Aorta (tissue), 5 donors: ENCODE data around the gene FAM90A1. TPM values are rescaled to one million over a fixed set of nuclear protein-coding genes. Genes with fewer than 3 reads are reported as not detected.
"Not testable (repeated sequence)": the region's sequence is repeated elsewhere in the genome, so short reads cannot be mapped to it uniquely, and the experiment has no call there.

Experiments
- ATAC-seq: fragments of 200-7000 bp; cut with Tn5 transposase; one replicate; pipeline ENCODE4 v1.9.1; 2022; ENCODE audit warnings: moderate library complexity; ENCODE audit not compliant: low FRiP score
- DNase-seq, 2 donors: peaks; one replicate each; pipeline ENCODE4 v3.0.0-alpha.2; 2020
- H3K27ac ChIP-seq, 2 donors: one replicate each; pipeline ENCODE4 v1.5.1; 2013; ENCODE audit warnings: low read length in 2 of 2, mild to moderate bottlenecking in 2 of 2, moderate library complexity in 2 of 2, control low read depth in 1 of 2, inconsistent platforms in 1 of 2, low read depth in 1 of 2
- H3K27me3 ChIP-seq, 2 donors: one replicate each; pipeline ENCODE4 v1.6.1; 2013; ENCODE audit warnings: control low read depth in 1 of 2, low read length in 1 of 2, mild to moderate bottlenecking in 1 of 2, moderate library complexity in 1 of 2; ENCODE audit not compliant: insufficient read depth in 2 of 2, control insufficient read depth in 1 of 2
- H3K36me3 ChIP-seq, 2 donors: one replicate each; pipeline ENCODE4 v1.6.1; 2013; ENCODE audit warnings: control low read depth in 1 of 2, low read length in 1 of 2, mild to moderate bottlenecking in 1 of 2; ENCODE audit not compliant: insufficient read depth in 2 of 2, control insufficient read depth in 1 of 2
- H3K4me1 ChIP-seq, 2 donors: one replicate each; pipeline ENCODE4 v1.6.1; 2013; ENCODE audit warnings: low read length in 2 of 2, control low read depth in 1 of 2, mild to moderate bottlenecking in 1 of 2, moderate library complexity in 1 of 2; ENCODE audit not compliant: insufficient read depth in 2 of 2, control insufficient read depth in 1 of 2
- H3K4me3 ChIP-seq, 2 donors: one replicate each; pipeline ENCODE4 v1.5.1; 2013; ENCODE audit warnings: low read length in 2 of 2, control low read depth in 1 of 2, mild to moderate bottlenecking in 1 of 2
- H3K9me3 ChIP-seq: one replicate; pipeline ENCODE4 v1.6.1; 2013; ENCODE audit warnings: mild to moderate bottlenecking, low read length; ENCODE audit not compliant: control insufficient read depth
- WGBS, 2 donors: extraction: QIAGEN DNeasy Blood & Tissue Kit; methylation state at CpG; one replicate each; pipeline ENCODE4 v1.1.7; 2013; 5-methylcytosine and 5-hydroxymethylcytosine counted together
- intact Hi-C, 2 donors: fragments of 100-400 bp; cut with DNase I; formaldehyde crosslinking; loops; one replicate each; pipeline versions ENCODE4 v1.14.2 to v1.15.0; 2022
- long read RNA-seq, 2 donors: library from polyadenylated mRNA; unstranded; transcript quantifications; one replicate each; pipeline ENCODE4 v2.0.0, GENCODE V29; 2020 to 2021
- polyA plus RNA-seq, 2 donors: library from polyadenylated mRNA; stranded (reverse); fragments of 200-250 nt; gene quantifications; one replicate each; pipeline ENCODE4 v1.2.3, GENCODE V29; 2013
- total RNA-seq, 2 donors: library from RNA; stranded (reverse); fragmentation: NEBNext Ultra II Directional; extraction: Animal tissue kit (Norgen Biotek cat#: 25700); gene quantifications; one replicate each; pipeline ENCODE4 v1.2.1, GENCODE V29; 2021
- donor health status: healthy with polysubstance abuse.
- donor health status: Bipolar disorder and iron deficiency.
- donor health status: DM: no; HTN: no; CAD: no.
- donor health status: DM: no; HTN: no; CAD: no.
- donor health status: DM: yes; HTN: yes; CAD: no.

The FAM90A1 gene, protein sequence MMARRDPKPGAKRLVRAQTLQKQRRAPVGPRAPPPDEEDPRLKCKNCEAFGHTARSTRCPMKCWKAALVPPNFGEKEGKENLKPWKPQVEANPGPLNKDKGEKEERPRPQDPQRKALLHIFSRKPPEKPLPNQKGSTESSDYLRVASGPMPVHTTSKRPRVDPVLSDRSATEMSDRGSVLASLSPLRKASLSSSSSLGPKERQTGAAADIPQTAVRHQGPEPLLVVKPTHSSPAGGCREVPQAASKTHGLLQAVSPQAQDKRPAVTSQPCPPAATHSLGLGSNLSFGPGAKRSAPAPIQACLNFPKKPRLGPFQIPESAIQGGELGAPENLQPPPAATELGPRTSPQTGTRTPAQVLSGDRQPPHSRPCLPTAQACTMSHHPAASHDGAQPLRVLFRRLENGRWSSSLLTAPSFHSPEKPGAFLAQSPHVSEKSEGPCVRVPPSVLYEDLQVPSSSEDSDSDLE
- total RNA-seq = under 1 TPM; 0.27 to 0.32 TPM
- polyA plus RNA-seq = under 1 TPM in 1 of 2 donors, not detected in 1; 0.13 TPM
- long read RNA-seq, donor 1, partial matches to known transcripts = 0 of 3 reads
- long read RNA-seq, donor 1, other reads (novel, unspliced or antisense) = 3 of 3 reads
- long read RNA-seq, donor 2 = 0 reads

DNA sequence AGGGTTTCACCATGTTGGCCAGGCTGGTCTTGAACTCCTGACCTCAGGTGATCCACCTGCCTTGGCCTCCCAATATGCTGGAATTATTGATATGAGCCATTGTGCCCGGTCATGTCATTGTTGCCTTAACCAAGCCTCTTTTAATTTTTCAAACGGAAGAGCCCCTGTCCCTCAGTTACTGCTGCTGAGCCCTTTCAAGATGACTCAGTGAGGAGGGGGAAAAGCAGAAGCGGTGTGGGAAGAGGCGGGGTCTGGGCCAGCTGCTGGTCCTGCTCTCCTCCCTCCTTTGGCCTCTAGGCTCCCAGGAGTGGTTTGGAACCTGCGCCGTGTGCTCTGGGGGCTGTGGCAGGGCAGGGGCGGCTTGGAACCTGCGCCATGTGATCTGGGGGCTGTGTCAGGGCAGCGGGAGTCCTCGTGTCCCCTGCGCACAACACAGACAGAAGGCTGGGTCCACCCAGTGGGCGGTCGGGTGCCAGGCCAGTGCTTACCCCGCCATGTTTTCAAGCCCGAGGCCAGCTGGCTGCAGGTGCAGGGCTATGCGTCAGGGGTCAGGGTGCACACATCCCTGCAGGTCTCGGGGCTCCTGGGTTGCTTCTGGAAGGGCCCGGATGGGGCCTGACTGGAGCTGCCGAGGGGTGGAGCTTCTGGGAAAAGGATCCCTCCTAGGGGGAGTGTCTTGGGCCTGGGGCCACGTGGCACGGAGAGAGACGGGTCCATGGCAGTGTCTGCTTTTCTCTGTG, at the start of gene FAM90A1:
Gene FAM90A1, minus strand, starts transcription at position 627 of the 740 bp plus-strand sequence. CDS start 2,786 bp downstream, outside the sequence.
- H3K4me1 ChIP-seq, ATAC-seq, intact Hi-C loops, H3K27ac ChIP-seq, H3K27me3 ChIP-seq, H3K9me3 ChIP-seq, H3K36me3 ChIP-seq: not testable (repeated sequence)
- peak; percentile 68 to 79 for DNase-seq
- peak within 1 kb of the TSS in 1 of 2 donors; percentile 14 for H3K4me3 ChIP-seq
- WGBS, 2 donors = 36 to 54% methylated on average over 21 to 22 of the region's 22 CpGs

GRCh38 chr12:8276397-8276796, 49.0 kb upstream of the FAM90A1 start:
- WGBS, 2 donors = 81% methylated on average over 1 of the region's 2 CpGs; no CpG with 5 or more reads in 1 of the 2 donors
- intact Hi-C loops = not testable (repeated sequence)

DNA sequence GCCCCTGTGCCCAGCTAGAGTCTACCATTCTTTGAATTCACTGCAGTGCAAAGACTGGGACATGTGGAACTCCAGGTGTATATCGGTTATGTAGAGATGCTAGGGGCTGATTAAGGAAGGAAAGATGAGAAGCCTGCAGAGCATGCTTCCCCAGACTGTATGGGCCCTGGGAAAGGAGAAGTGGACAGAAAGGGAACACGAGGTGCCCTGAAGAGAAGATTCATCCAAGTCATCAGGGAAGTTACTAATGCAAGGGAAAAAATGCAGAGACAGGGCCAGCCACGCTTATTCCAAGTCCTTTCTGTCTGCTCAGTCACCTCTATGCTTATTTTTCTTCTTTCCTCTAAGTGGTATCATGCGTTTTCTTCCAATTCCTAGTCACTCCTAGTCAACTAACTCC, 39.3 kb upstream of the FAM90A1 start:
- intact Hi-C loops, H3K27me3 ChIP-seq, DNase-seq, H3K4me1 ChIP-seq, ATAC-seq, H3K9me3 ChIP-seq, H3K27ac ChIP-seq, H3K4me3 ChIP-seq, H3K36me3 ChIP-seq: not testable (repeated sequence)
- 78 to 80% methylated on average over 4 of the region's 4 CpGs for WGBS, 2 donors

More at GRCh38 chr12:8276397-8276796, 49.0 kb upstream of the FAM90A1 start:
- H3K27ac ChIP-seq, H3K4me3 ChIP-seq, H3K36me3 ChIP-seq, ATAC-seq, DNase-seq, H3K9me3 ChIP-seq, H3K27me3 ChIP-seq, H3K4me1 ChIP-seq: not testable (repeated sequence)

- H3K9me3 ChIP-seq, H3K4me1 ChIP-seq, H3K36me3 ChIP-seq, intact Hi-C loops, H3K4me3 ChIP-seq, ATAC-seq, DNase-seq, H3K27ac ChIP-seq, H3K27me3 ChIP-seq: not testable (repeated sequence)
- 77% methylated on average over 7 of the region's 7 CpGs for WGBS, 2 donors
These were observed 36.8 kb upstream of the FAM90A1 start for GRCh38 chr12:8264236-8264635.

- H3K9me3 ChIP-seq, H3K36me3 ChIP-seq, H3K27ac ChIP-seq, intact Hi-C loops, ATAC-seq, H3K4me3 ChIP-seq, H3K27me3 ChIP-seq, H3K4me1 ChIP-seq, DNase-seq: not testable (repeated sequence)
- WGBS, 2 donors = 57 to 70% methylated on average over 14 of the region's 14 CpGs
These were observed 33.7 kb upstream of the FAM90A1 start for GRCh38 chr12:8261111-8261554.

DNA sequence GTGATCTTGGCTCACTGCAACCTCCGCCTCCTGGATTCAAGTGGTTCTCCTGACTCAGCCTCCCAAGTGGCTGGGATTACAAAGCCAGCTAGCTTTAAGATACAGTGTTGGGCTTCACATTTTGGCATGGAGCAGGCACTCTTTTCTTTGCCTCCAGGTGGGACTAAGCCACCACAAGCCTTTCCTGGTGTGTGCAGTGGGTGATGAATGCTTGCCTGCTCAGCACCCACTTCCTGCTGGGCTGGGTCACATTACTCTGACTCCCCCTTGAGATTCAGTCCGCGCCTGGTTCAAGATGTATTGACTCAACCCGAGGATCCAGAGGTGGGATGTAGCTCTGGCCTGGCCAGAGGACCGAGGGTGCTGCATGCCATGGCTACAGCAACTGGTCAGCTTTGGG, 28.9 kb upstream of the FAM90A1 start:
- ATAC-seq, H3K9me3 ChIP-seq, H3K27me3 ChIP-seq, intact Hi-C loops, H3K27ac ChIP-seq, DNase-seq, H3K36me3 ChIP-seq, H3K4me1 ChIP-seq, H3K4me3 ChIP-seq: not testable (repeated sequence)
- WGBS, 2 donors = 65 to 72% methylated on average over 5 of the region's 5 CpGs

- intact Hi-C loops, H3K27me3 ChIP-seq, ATAC-seq, H3K4me1 ChIP-seq, H3K4me3 ChIP-seq, DNase-seq, H3K9me3 ChIP-seq, H3K27ac ChIP-seq, H3K36me3 ChIP-seq: not testable (repeated sequence)
- 94% methylated on average over 9 of the region's 9 CpGs for WGBS, 2 donors
These were observed 27.3 kb upstream of the FAM90A1 start for GRCh38 chr12:8254705-8255104.

- 90 to 92% methylated on average over 23 to 29 of the region's 29 CpGs for WGBS, 2 donors
- ATAC-seq, H3K27me3 ChIP-seq: not testable (repeated sequence)
These were observed 24.8 kb upstream of the FAM90A1 start for GRCh38 chr12:8252056-8252818.

More at GRCh38 chr12:8252056-8252818, 24.8 kb upstream of the FAM90A1 start:
- H3K27ac ChIP-seq, H3K4me1 ChIP-seq, H3K36me3 ChIP-seq, H3K9me3 ChIP-seq, DNase-seq, H3K4me3 ChIP-seq, intact Hi-C loops: not testable (repeated sequence)
